H54 (cell line): ENCODE data around the gene CDRT4.
A peak's percentile ranks its signal among the peaks of the same experiment; 100 is the strongest.

Source experiments
- DNase-seq: peaks from one replicate; pipeline ENCODE4 v3.0.0; 2011; ENCODE audit warnings: low spot score, mixed read lengths; ENCODE audit not compliant: insufficient read length
- FAIRE-seq: peaks from 3 replicates; lab custom pipeline; 2011; peaks lifted over from hg19 to GRCh38; lab: Jason Lieb, UNC
- POLR2A ChIP-seq: IDR thresholded peaks from 2 replicates; pipeline ENCODE4 v1.6.1; 2011; ENCODE audit warnings: low read depth, mild to moderate bottlenecking, low read length

CDRT4 gene

GRCh38 chr17:15422392-15422965 is 44.9 kb downstream of the CDRT4 start:
- FAIRE-seq (no peak), DNase-seq (no peak)
- no peak for TF ChIP-seq POLR2A

- FAIRE-seq (no peak), DNase-seq (no peak)
- no peak for TF ChIP-seq POLR2A
These were observed 48.6 kb downstream of the CDRT4 start for GRCh38 chr17:15418781-15419180.

- no peak for FAIRE-seq
- DNase-seq = no peak
These were observed 52.7 kb downstream of the CDRT4 start for GRCh38 chr17:15414532-15415306.

GRCh38 chr17:15413101-15413771 is 54.2 kb downstream of the CDRT4 start:
- no peak for TF ChIP-seq POLR2A
- no peak for FAIRE-seq

More at GRCh38 chr17:15414532-15415306, 52.7 kb downstream of the CDRT4 start:
- TF ChIP-seq POLR2A = no peak

GRCh38 chr17:15412606-15413005 is 54.8 kb downstream of the CDRT4 start:
- no peak for DNase-seq
- no peak for TF ChIP-seq POLR2A
- FAIRE-seq = no peak

More at GRCh38 chr17:15413101-15413771, 54.2 kb downstream of the CDRT4 start:
- no peak for DNase-seq

- no peak for DNase-seq
- no peak for FAIRE-seq
- TF ChIP-seq POLR2A = no peak
These were observed 55.8 kb downstream of the CDRT4 start for GRCh38 chr17:15411384-15412198.

- DNase-seq (peak; percentile 78), FAIRE-seq (peak; percentile 36)
- no peak for TF ChIP-seq POLR2A
These were observed 57.6 kb downstream of the CDRT4 start for GRCh38 chr17:15409721-15410250.

GRCh38 chr17:15408803-15409202 is 58.6 kb downstream of the CDRT4 start:
- FAIRE-seq (no peak), DNase-seq (no peak)
- no peak for TF ChIP-seq POLR2A

- no peak for DNase-seq
- no peak for FAIRE-seq
- no peak for TF ChIP-seq POLR2A
These were observed 61.3 kb downstream of the CDRT4 start for GRCh38 chr17:15406081-15406480.

- DNase-seq (no peak), FAIRE-seq (no peak)
- TF ChIP-seq POLR2A = no peak
These were observed 62.4 kb downstream of the CDRT4 start for GRCh38 chr17:15405058-15405415.

GRCh38 chr17:15404106-15405057 is 63.0 kb downstream of the CDRT4 start:
- TF ChIP-seq POLR2A = no peak
- DNase-seq = no peak
- no peak for FAIRE-seq

GRCh38 chr17:15403276-15403939 is 64.0 kb downstream of the CDRT4 start:
- DNase-seq = no peak

More at GRCh38 chr17:15403276-15403939, 64.0 kb downstream of the CDRT4 start:
- no peak for TF ChIP-seq POLR2A
- FAIRE-seq = no peak
